H9 (cell line): ENCODE results near the gene TMEM175. TPM values are rescaled to one million over a fixed set of nuclear protein-coding genes. Genes with fewer than 3 reads are reported as not detected.

Experiments used
- DNase-seq: peaks from one replicate; pipeline ENCODE4 v3.0.0-alpha.2; 2017
- H2AFZ ChIP-seq: one replicate; pipeline ENCODE4 v1.6.1; 2013; ENCODE audit warnings: mild to moderate bottlenecking, low read length, control low read depth, moderate library complexity
- H2AK5ac ChIP-seq: 2 replicates; pipeline ENCODE4 v1.6.1; 2013; ENCODE audit warnings: low read length, control low read depth, mixed read lengths; ENCODE audit not compliant: insufficient read length
- H2BK120ac ChIP-seq: one replicate; pipeline ENCODE4 v1.6.1; 2013; ENCODE audit warnings: low read depth, mild to moderate bottlenecking, low read length, control low read depth, inconsistent platforms; ENCODE audit not compliant: poor library complexity, severe bottlenecking
- H2BK12ac ChIP-seq: 2 replicates; pipeline ENCODE4 v1.6.1; 2013; ENCODE audit warnings: low read length, control low read depth, mixed read lengths, low read depth; ENCODE audit not compliant: insufficient read length
- H2BK15ac ChIP-seq: 2 replicates; pipeline ENCODE4 v1.6.1; 2013; ENCODE audit warnings: low read depth, low read length, control low read depth
- H2BK20ac ChIP-seq: one replicate; pipeline ENCODE4 v1.6.1; 2013; ENCODE audit warnings: low read depth, mild to moderate bottlenecking, low read length, control low read depth, inconsistent platforms; ENCODE audit not compliant: poor library complexity, severe bottlenecking
- H2BK5ac ChIP-seq: 2 replicates; pipeline ENCODE4 v1.6.1; 2013; ENCODE audit warnings: low read length, control low read depth, mixed read lengths; ENCODE audit not compliant: insufficient read length
- H3K14ac ChIP-seq: 2 replicates; pipeline ENCODE4 v1.6.1; 2013; ENCODE audit warnings: low read length, control low read depth; ENCODE audit not compliant: insufficient read depth
- H3K18ac ChIP-seq: 2 replicates; pipeline ENCODE4 v1.6.1; 2013; ENCODE audit warnings: low read depth, mild to moderate bottlenecking, mixed read lengths, low read length, control low read depth; ENCODE audit not compliant: insufficient read length
- H3K23ac ChIP-seq: 2 replicates; pipeline ENCODE4 v1.6.1; 2013; ENCODE audit warnings: low read length, control low read depth, mixed read lengths, low read depth; ENCODE audit not compliant: insufficient read length
- H3K23me2 ChIP-seq: 2 replicates; pipeline ENCODE4 v1.6.1; 2013; ENCODE audit warnings: low read depth, mild to moderate bottlenecking, mixed read lengths, low read length, control low read depth; ENCODE audit not compliant: insufficient read length, poor library complexity, severe bottlenecking
- H3K27ac ChIP-seq: 2 replicates; pipeline ENCODE4 v1.5.1; 2013; ENCODE audit warnings: low read length, control low read depth, mixed read lengths, low read depth; ENCODE audit not compliant: insufficient read length
- H3K27me3 ChIP-seq: 2 replicates; pipeline ENCODE4 v1.6.1; 2013; ENCODE audit warnings: low read length, control low read depth, inconsistent platforms; ENCODE audit not compliant: insufficient read depth
- H3K4ac ChIP-seq: 2 replicates; pipeline ENCODE4 v1.6.1; 2013; ENCODE audit warnings: low read depth, mild to moderate bottlenecking, control low read depth, inconsistent platforms, low read length, moderate library complexity
- H3K4me1 ChIP-seq: 2 replicates; pipeline ENCODE4 v1.6.1; 2013; ENCODE audit warnings: low read length, control low read depth, inconsistent platforms; ENCODE audit not compliant: insufficient read depth
- H3K4me2 ChIP-seq: 2 replicates; pipeline ENCODE4 v1.6.1; 2013; ENCODE audit warnings: low read length, control low read depth, mixed read lengths; ENCODE audit not compliant: insufficient read length, insufficient read depth
- H3K56ac ChIP-seq: 2 replicates; pipeline ENCODE4 v1.6.1; 2013; ENCODE audit warnings: low read depth, mild to moderate bottlenecking, mixed read lengths, low read length, control low read depth; ENCODE audit not compliant: insufficient read length
- H3K79me1 ChIP-seq: 2 replicates; pipeline ENCODE4 v1.6.1; 2013; ENCODE audit warnings: low read depth, mild to moderate bottlenecking, moderate library complexity, low read length, control low read depth, inconsistent platforms; ENCODE audit not compliant: insufficient read depth, poor library complexity, severe bottlenecking
- H3K79me2 ChIP-seq: 2 replicates; pipeline ENCODE4 v1.6.1; 2013; ENCODE audit warnings: low read length, control low read depth, inconsistent platforms; ENCODE audit not compliant: insufficient read depth
- H3K9ac ChIP-seq: 2 replicates; pipeline ENCODE4 v1.6.1; 2013; ENCODE audit warnings: low read length, control low read depth, mixed read lengths; ENCODE audit not compliant: insufficient read length; ENCODE audit errors: extremely low read depth
- H3K9me3 ChIP-seq: one replicate; pipeline ENCODE4 v1.6.1; 2013; ENCODE audit warnings: low read depth, low read length, inconsistent platforms; ENCODE audit not compliant: control insufficient read depth
- H3T11ph ChIP-seq: one replicate; pipeline ENCODE4 v1.6.1; 2013; ENCODE audit warnings: mild to moderate bottlenecking, low read length, control low read depth, inconsistent platforms
- H4K20me1 ChIP-seq: one replicate; pipeline ENCODE4 v1.6.1; 2013; ENCODE audit not compliant: control insufficient read depth, insufficient read length, insufficient read depth
- H4K5ac ChIP-seq: 2 replicates; pipeline ENCODE4 v1.6.1; 2013; ENCODE audit warnings: low read depth, mild to moderate bottlenecking, mixed read lengths, low read length, control low read depth; ENCODE audit not compliant: insufficient read length
- H4K8ac ChIP-seq: replicated peaks from 2 replicates; pipeline ENCODE4 v1.6.1; 2013; ENCODE audit warnings: low read length, control low read depth, mixed read lengths, low read depth; ENCODE audit not compliant: insufficient read length
- H4K91ac ChIP-seq: 2 replicates; pipeline ENCODE4 v1.6.1; 2013; ENCODE audit warnings: low read depth, mild to moderate bottlenecking, moderate library complexity, mixed read lengths, low read length, control low read depth; ENCODE audit not compliant: insufficient read length
- H3K27ac Mint-ChIP-seq, 3 experiments: 2 replicates in 2 of 3; 3 replicates in 1 of 3; pipeline ENCODE4 v1.8.0; 2020 to 2021; ENCODE audit warnings: mixed read lengths in 3 of 3, mild to moderate bottlenecking in 1 of 3, moderate library complexity in 1 of 3
- H3K27me3 Mint-ChIP-seq: 2 replicates; pipeline ENCODE4 v1.8.0; 2021; ENCODE audit warnings: low read depth, mild to moderate bottlenecking, moderate library complexity, mixed read lengths
- H3K36me3 Mint-ChIP-seq, 3 experiments: 2 replicates in 2 of 3; 3 replicates in 1 of 3; pipeline ENCODE4 v1.8.0; 2020 to 2021; ENCODE audit warnings: low read depth in 3 of 3, mixed read lengths in 3 of 3; ENCODE audit not compliant: insufficient read depth in 1 of 3
- H3K4me1 Mint-ChIP-seq, 2 experiments: 2 replicates each; pipeline ENCODE4 v1.8.0; 2020; ENCODE audit warnings: mixed read lengths in 2 of 2
- H3K4me3 Mint-ChIP-seq, 2 experiments: 2 replicates in 1 of 2; 3 replicates in 1 of 2; pipeline ENCODE4 v1.8.0; 2020 to 2021; ENCODE audit warnings: mild to moderate bottlenecking in 2 of 2, mixed read lengths in 2 of 2, moderate library complexity in 1 of 2
- H3K9me3 Mint-ChIP-seq, 2 experiments: 2 replicates in 1 of 2; 3 replicates in 1 of 2; pipeline ENCODE4 v1.8.0; 2020; ENCODE audit warnings: mild to moderate bottlenecking in 2 of 2, mixed read lengths in 2 of 2, moderate library complexity in 1 of 2
- CTCF ChIP-seq: fragments of 200-600 bp; sonication (generic); conservative IDR thresholded peaks from 3 replicates; pipeline ENCODE4 v1.8.0; 2021; ENCODE audit warnings: antibody characterized with exemption, mild to moderate bottlenecking
- WGBS: extraction: QIAGEN DNeasy Blood & Tissue Kit; methylation state at CpG from one replicate; pipeline ENCODE4 v1.1.7; 2013; ENCODE audit warnings: missing lambda C conversion rate, low lambda C conversion rate, mixed read lengths; ENCODE audit not compliant: insufficient read length; ENCODE audit errors: extremely low coverage; 5-methylcytosine and 5-hydroxymethylcytosine counted together
- total RNA-seq: library from RNA; stranded (reverse); gene quantifications from 2 replicates; pipeline ENCODE4 v1.2.1, GENCODE V29; 2021

The TMEM175 gene
- total RNA-seq, 1 experiment from 2014 or later = 6.4 TPM

DNA sequence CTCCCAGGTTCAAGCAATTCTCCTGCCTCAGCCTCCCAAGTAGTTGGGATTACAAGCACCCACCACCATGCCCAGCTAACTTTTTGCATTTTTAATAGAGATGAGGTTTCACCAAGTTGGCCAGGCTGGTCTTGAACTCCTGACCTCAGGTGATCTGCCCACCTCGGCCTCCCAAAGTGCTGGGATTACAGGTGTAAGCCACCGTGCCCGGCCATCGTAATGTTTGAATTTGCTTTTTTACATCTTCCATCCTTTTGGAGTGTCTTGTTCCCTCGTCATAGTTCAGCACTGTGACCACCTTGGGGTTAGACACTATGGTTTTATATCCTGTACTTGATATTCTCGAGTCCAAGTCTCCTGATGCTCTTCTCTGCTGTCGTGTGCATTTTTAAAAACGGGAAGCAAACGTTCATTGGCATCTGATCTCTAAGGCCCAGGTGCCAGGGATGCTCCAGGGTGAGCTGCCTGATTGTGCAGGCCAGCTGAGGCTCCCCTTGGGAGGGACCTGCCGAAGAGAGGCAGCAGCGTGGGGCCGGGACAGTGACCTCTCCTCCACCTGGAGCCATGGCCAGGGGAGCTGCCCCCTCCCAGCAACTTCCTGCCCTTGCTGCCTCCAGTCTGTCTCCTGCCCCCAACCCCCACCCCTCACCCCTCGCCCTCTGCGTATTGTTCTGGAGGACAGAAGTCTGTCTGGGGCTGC is 24.4 kb downstream of the TMEM175 start:
- Histone ChIP-seq H3K9me3 (no peaks in the 10 kb centered on the region), H2AFZ (no peak overlapping the region), H3K18ac (no peak overlapping the region), H3K27me3 (no peaks in the 10 kb centered on the region), H2BK12ac (no peak overlapping the region), H3K27ac (no peak overlapping the region), H3T11ph (no peak overlapping the region), H2BK120ac (no peak overlapping the region), H3K79me2 (no peaks in the 10 kb centered on the region), H3K23me2 (no peaks in the 10 kb centered on the region), H2AK5ac (no peak overlapping the region), H3K79me1 (no peaks in the 10 kb centered on the region), H2BK15ac (no peak overlapping the region), H2BK5ac (no peak overlapping the region), H3K23ac (no peak overlapping the region), H4K20me1 (no peaks in the 10 kb centered on the region), H2BK20ac (no peak overlapping the region), H4K8ac (no peak overlapping the region), H4K5ac (no peak overlapping the region), H3K14ac (no peak overlapping the region), H3K56ac (no peak overlapping the region), H3K9ac (no peak overlapping the region), H3K4ac (no peak overlapping the region), H4K91ac (no peak overlapping the region), H3K4me2 (no peak overlapping the region), H3K4me1 (no peaks in the 10 kb centered on the region)
- Mint-ChIP-seq H3K27ac (no peak overlapping the region), H3K27me3 (no peaks in the 10 kb centered on the region), H3K4me3 (no peak overlapping the region), H3K9me3 (no peaks in the 10 kb centered on the region), H3K4me1 (no peaks in the 10 kb centered on the region), H3K36me3 (peaks cover 0 to 5% (median 0%) of the 10 kb centered on the region in 3 experiments; a peak in 2 of 7 replicates)
- no CpG with 5 or more reads among the region's 14 CpGs for WGBS
- TF ChIP-seq CTCF = no peak
- no peak for DNase-seq
